ENCODE data around the gene ATP6V0B.

DNA sequence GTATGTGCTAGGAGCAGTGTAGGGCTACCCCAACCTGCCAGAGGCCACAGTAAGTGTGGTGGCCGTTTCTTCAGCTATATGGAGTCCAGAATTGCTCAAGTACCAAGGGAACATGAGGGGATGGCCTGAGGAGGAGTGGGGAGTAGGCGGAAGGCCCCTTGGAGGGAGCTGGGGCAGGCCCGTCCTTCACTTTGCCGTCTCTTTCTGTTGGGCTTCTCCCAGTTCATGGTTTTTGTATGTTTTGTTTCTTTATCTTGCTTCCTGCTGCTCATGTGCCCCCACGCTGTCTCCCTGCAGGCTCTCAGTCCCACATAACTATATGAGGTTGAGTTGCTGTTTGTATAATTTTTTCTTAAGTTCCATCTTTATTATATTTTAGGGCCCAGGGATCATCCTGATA, 10.9 kb upstream of the ATP6V0B start:
- TF ChIP-seq, protein P1, sequence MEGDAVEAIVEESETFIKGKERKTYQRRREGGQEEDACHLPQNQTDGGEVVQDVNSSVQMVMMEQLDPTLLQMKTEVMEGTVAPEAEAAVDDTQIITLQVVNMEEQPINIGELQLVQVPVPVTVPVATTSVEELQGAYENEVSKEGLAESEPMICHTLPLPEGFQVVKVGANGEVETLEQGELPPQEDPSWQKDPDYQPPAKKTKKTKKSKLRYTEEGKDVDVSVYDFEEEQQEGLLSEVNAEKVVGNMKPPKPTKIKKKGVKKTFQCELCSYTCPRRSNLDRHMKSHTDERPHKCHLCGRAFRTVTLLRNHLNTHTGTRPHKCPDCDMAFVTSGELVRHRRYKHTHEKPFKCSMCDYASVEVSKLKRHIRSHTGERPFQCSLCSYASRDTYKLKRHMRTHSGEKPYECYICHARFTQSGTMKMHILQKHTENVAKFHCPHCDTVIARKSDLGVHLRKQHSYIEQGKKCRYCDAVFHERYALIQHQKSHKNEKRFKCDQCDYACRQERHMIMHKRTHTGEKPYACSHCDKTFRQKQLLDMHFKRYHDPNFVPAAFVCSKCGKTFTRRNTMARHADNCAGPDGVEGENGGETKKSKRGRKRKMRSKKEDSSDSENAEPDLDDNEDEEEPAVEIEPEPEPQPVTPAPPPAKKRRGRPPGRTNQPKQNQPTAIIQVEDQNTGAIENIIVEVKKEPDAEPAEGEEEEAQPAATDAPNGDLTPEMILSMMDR (IDR thresholded peaks at IDR 0.05), result no peak
- TF ChIP-seq POLR2A (IDR thresholded peaks at IDR 0.05), result no peak

Measured in testis (tissue), 2 donors.